Neural cell (in vitro differentiated cells): ENCODE data around the gene PNLIPRP3. TPM values are rescaled to one million over a fixed set of nuclear protein-coding genes. Genes with fewer than 3 reads are reported as not detected.

Experiments used
- H2AFZ ChIP-seq: fragments of 200-600, 300-800 bp; sonication (generic), shearing (Covaris generic); 2 replicates; pipeline ENCODE4 v1.6.0; 2014; ENCODE audit warnings: low read depth, mild to moderate bottlenecking, antibody characterized with exemption, low read length, moderate library complexity
- H3F3A ChIP-seq: fragments of 200-600 bp; shearing (Covaris generic); 2 replicates; pipeline ENCODE4 v1.6.1; 2016; ENCODE audit warnings: mild to moderate bottlenecking, moderate library complexity, mixed read lengths, antibody characterized with exemption, low read length; ENCODE audit not compliant: insufficient read depth, poor library complexity, severe bottlenecking
- H3K27ac ChIP-seq: fragments of 200-600, 300-800 bp; sonication (generic), shearing (Covaris generic); 2 replicates; pipeline ENCODE4 v1.5.1; 2014; ENCODE audit warnings: mild to moderate bottlenecking, low read length, moderate library complexity
- H3K27me3 ChIP-seq: fragments of 300-800, 200-600 bp; sonication (generic), shearing (Covaris generic); 2 replicates; pipeline ENCODE4 v1.6.0; 2014; ENCODE audit warnings: mild to moderate bottlenecking, low read depth, low read length, moderate library complexity; ENCODE audit not compliant: insufficient read depth
- H3K36me3 ChIP-seq: fragments of 300-800, 200-600 bp; sonication (generic), shearing (Covaris generic); 2 replicates; pipeline ENCODE4 v1.5.1; 2014; ENCODE audit warnings: mild to moderate bottlenecking, antibody characterized with exemption, low read length, moderate library complexity; ENCODE audit not compliant: insufficient read depth
- H3K4me2 ChIP-seq: fragments of 300-800, 200-600 bp; sonication (generic), shearing (Covaris generic); 2 replicates; pipeline ENCODE4 v1.6.0; 2014; ENCODE audit warnings: mild to moderate bottlenecking, low read length
- H3K4me3 ChIP-seq: fragments of 300-800, 200-600 bp; sonication (generic), shearing (Covaris generic); 2 replicates; pipeline ENCODE4 v1.5.1; 2014; ENCODE audit warnings: mild to moderate bottlenecking, low read length, moderate library complexity
- H3K79me2 ChIP-seq: fragments of 200-600 bp; shearing (Covaris generic); replicated peaks from 2 replicates; pipeline ENCODE4 v1.6.0; 2014; ENCODE audit warnings: mild to moderate bottlenecking, low read length, moderate library complexity; ENCODE audit not compliant: insufficient read depth
- H3K9ac ChIP-seq: fragments of 300-800, 200-600 bp; sonication (generic), shearing (Covaris generic); 2 replicates; pipeline ENCODE4 v1.6.1; 2016; ENCODE audit warnings: mild to moderate bottlenecking, low read length, mixed read lengths
- H3K9me2 ChIP-seq: fragments of 200-600 bp; shearing (Covaris generic); 2 replicates; pipeline ENCODE4 v1.6.1; 2016; ENCODE audit warnings: mild to moderate bottlenecking, low read length, mixed read lengths; ENCODE audit not compliant: insufficient read depth
- H3K9me3 ChIP-seq: fragments of 200-600, 300-800 bp; sonication (generic), shearing (Covaris generic); 2 replicates; pipeline ENCODE4 v1.6.1; 2016; ENCODE audit warnings: mild to moderate bottlenecking, mixed run types, low read length, moderate library complexity, mixed read lengths
- H4K20me1 ChIP-seq: fragments of 200-600 bp; shearing (Covaris generic); 2 replicates; pipeline ENCODE4 v1.6.1; 2016; ENCODE audit warnings: mild to moderate bottlenecking, mixed run types; ENCODE audit not compliant: insufficient read depth
- EP300 ChIP-seq: fragments of 450-650 bp; conservative IDR thresholded peaks from 2 replicates; pipeline ENCODE4 v1.6.1; 2014; ENCODE audit warnings: antibody characterized with exemption, mild to moderate bottlenecking, moderate library complexity; ENCODE audit not compliant: poor library complexity, severe bottlenecking
- EZH2 ChIP-seq: fragments of 200-600, 300-800 bp; shearing (Covaris generic), sonication (generic); IDR thresholded peaks from 2 replicates; pipeline ENCODE4 v1.6.1; 2014; ENCODE audit warnings: antibody characterized with exemption, low read length, borderline replicate concordance, mild to moderate bottlenecking; ENCODE audit not compliant: insufficient read depth, poor library complexity, severe bottlenecking
- MXI1 ChIP-seq: fragments of 450-650 bp; conservative IDR thresholded peaks from 2 replicates; pipeline ENCODE4 v1.6.1; 2014; ENCODE audit warnings: antibody characterized with exemption, mild to moderate bottlenecking; ENCODE audit not compliant: poor library complexity, severe bottlenecking
- POLR2AphosphoS5 ChIP-seq: IDR thresholded peaks from 2 replicates; pipeline ENCODE4 v1.6.1; 2012
- RAD21 ChIP-seq: fragments of 450-650 bp; conservative IDR thresholded peaks from 2 replicates; pipeline ENCODE4 v1.6.1; 2014; ENCODE audit warnings: antibody characterized with exemption, mild to moderate bottlenecking, moderate library complexity
- SMC3 ChIP-seq: fragments of 450-650 bp; conservative IDR thresholded peaks from 2 replicates; pipeline ENCODE4 v1.6.1; 2014; ENCODE audit warnings: antibody characterized with exemption, mild to moderate bottlenecking, moderate library complexity; ENCODE audit not compliant: poor library complexity
- TAF1 ChIP-seq: IDR thresholded peaks from 2 replicates; pipeline ENCODE4 v1.6.1; 2012; ENCODE audit warnings: low read depth
- polyA plus RNA-seq: library from polyadenylated mRNA; depleted of rRNA; stranded (reverse); fragments of >200 nt; gene quantifications from 2 replicates; pipeline ENCODE4 v1.2.3, GENCODE V29; 2014
- TF ChIP-seq, protein P1 (sequence below): IDR thresholded peaks from 2 replicates; pipeline ENCODE4 v1.6.1; 2012; ENCODE audit warnings: borderline replicate concordance
- TF ChIP-seq, protein P2 (sequence below): fragments of 450-650 bp; IDR thresholded peaks from 2 replicates; pipeline ENCODE4 v1.5.1; 2014; ENCODE audit warnings: antibody characterized with exemption, mild to moderate bottlenecking, moderate library complexity; ENCODE audit not compliant: poor library complexity, severe bottlenecking

The PNLIPRP3 gene
- polyA plus RNA-seq, 1 donor from 2014 or later = not detected

DNA sequence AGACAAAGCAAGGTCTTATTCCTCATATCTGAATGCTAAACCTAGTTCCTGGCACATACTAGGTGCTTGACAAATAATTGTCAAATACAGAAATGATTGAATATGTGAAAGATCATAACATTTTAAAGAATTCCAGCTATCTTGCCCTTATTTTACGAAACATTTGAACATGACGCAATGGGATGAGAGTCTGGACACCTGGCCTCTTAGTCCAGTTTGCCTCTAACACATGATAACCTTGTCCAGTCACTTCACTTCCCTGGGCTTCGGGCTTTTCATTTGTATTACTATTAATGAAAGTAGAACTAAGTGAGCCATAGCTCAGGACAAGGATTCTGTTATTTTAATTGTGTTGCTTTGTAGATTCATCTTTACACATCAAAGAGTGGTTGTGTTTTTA, 32.6 kb downstream of the PNLIPRP3 start:
- Histone ChIP-seq H2AFZ (no peak overlapping the region), H3K27ac (no peak overlapping the region), H3K79me2 (no peaks in the 10 kb centered on the region), H3K9me2 (no peaks in the 10 kb centered on the region), H3K4me3 (no peak overlapping the region), H3K27me3 (no peaks in the 10 kb centered on the region), H4K20me1 (no peaks in the 10 kb centered on the region), H3F3A (no peaks in the 10 kb centered on the region), H3K36me3 (no peaks in the 10 kb centered on the region), H3K9ac (no peak overlapping the region), H3K4me2 (no peak overlapping the region), H3K9me3 (no peaks in the 10 kb centered on the region)
- TF ChIP-seq, protein P1, sequence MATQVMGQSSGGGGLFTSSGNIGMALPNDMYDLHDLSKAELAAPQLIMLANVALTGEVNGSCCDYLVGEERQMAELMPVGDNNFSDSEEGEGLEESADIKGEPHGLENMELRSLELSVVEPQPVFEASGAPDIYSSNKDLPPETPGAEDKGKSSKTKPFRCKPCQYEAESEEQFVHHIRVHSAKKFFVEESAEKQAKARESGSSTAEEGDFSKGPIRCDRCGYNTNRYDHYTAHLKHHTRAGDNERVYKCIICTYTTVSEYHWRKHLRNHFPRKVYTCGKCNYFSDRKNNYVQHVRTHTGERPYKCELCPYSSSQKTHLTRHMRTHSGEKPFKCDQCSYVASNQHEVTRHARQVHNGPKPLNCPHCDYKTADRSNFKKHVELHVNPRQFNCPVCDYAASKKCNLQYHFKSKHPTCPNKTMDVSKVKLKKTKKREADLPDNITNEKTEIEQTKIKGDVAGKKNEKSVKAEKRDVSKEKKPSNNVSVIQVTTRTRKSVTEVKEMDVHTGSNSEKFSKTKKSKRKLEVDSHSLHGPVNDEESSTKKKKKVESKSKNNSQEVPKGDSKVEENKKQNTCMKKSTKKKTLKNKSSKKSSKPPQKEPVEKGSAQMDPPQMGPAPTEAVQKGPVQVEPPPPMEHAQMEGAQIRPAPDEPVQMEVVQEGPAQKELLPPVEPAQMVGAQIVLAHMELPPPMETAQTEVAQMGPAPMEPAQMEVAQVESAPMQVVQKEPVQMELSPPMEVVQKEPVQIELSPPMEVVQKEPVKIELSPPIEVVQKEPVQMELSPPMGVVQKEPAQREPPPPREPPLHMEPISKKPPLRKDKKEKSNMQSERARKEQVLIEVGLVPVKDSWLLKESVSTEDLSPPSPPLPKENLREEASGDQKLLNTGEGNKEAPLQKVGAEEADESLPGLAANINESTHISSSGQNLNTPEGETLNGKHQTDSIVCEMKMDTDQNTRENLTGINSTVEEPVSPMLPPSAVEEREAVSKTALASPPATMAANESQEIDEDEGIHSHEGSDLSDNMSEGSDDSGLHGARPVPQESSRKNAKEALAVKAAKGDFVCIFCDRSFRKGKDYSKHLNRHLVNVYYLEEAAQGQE = no peak
- no peak for TF ChIP-seq TAF1
- no peak for TF ChIP-seq EP300
- TF ChIP-seq RAD21 = no peak
- TF ChIP-seq MXI1 = no peak
- no peak for TF ChIP-seq POLR2AphosphoS5
- no peak for TF ChIP-seq EZH2
- TF ChIP-seq, protein P2, sequence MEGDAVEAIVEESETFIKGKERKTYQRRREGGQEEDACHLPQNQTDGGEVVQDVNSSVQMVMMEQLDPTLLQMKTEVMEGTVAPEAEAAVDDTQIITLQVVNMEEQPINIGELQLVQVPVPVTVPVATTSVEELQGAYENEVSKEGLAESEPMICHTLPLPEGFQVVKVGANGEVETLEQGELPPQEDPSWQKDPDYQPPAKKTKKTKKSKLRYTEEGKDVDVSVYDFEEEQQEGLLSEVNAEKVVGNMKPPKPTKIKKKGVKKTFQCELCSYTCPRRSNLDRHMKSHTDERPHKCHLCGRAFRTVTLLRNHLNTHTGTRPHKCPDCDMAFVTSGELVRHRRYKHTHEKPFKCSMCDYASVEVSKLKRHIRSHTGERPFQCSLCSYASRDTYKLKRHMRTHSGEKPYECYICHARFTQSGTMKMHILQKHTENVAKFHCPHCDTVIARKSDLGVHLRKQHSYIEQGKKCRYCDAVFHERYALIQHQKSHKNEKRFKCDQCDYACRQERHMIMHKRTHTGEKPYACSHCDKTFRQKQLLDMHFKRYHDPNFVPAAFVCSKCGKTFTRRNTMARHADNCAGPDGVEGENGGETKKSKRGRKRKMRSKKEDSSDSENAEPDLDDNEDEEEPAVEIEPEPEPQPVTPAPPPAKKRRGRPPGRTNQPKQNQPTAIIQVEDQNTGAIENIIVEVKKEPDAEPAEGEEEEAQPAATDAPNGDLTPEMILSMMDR = no peak
- TF ChIP-seq SMC3 = no peak

DNA sequence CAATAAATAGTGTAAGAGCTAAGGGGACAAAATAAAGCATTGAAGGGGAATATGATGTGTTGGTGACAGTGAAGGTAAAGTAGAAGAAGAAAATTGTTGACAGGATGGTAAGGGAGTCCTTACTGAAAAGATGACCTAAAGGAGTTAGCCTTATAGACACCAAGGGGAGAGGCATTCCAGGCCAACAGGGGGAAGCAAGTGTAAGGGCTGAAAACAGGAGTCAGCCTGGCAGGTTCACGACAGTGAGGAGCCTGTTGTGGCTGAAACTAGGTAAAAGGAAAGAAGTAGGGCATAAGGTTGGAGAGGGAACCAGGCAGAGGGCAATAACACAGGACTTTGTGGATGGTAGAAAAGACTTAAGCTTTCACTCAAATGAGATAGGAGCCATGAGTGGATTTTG, 34.0 kb downstream of the PNLIPRP3 start:
- H3K4me3 ChIP-seq = no peak overlapping the region
- no peaks in the 10 kb centered on the region for H3K36me3 ChIP-seq
- no peak overlapping the region for H3K9ac ChIP-seq
- H3K4me2 ChIP-seq = no peak overlapping the region
- H3K27ac ChIP-seq = no peak overlapping the region
- TF ChIP-seq, protein P2 = no peak
- TF ChIP-seq POLR2AphosphoS5 = no peak
- TF ChIP-seq, protein P1 = no peak
- no peak for TF ChIP-seq EZH2
- no peak for TF ChIP-seq MXI1
- no peak for TF ChIP-seq RAD21
- no peak for TF ChIP-seq EP300
- TF ChIP-seq SMC3 = no peak
- no peak for TF ChIP-seq TAF1
- no peaks in the 10 kb centered on the region for H3K9me2 ChIP-seq
- H3K79me2 ChIP-seq = no peaks in the 10 kb centered on the region
- H3K27me3 ChIP-seq = no peaks in the 10 kb centered on the region
- no peaks in the 10 kb centered on the region for H4K20me1 ChIP-seq
- no peak overlapping the region for H2AFZ ChIP-seq
- H3K9me3 ChIP-seq = no peaks in the 10 kb centered on the region
- no peaks in the 10 kb centered on the region for H3F3A ChIP-seq
